ENCODE data around the gene BCAS3. TPM values are rescaled to one million over a fixed set of nuclear protein-coding genes. Genes with fewer than 3 reads are reported as not detected.

Gene BCAS3
- total RNA-seq, 1 donor from 2014 or later: 30.5 TPM

DNA sequence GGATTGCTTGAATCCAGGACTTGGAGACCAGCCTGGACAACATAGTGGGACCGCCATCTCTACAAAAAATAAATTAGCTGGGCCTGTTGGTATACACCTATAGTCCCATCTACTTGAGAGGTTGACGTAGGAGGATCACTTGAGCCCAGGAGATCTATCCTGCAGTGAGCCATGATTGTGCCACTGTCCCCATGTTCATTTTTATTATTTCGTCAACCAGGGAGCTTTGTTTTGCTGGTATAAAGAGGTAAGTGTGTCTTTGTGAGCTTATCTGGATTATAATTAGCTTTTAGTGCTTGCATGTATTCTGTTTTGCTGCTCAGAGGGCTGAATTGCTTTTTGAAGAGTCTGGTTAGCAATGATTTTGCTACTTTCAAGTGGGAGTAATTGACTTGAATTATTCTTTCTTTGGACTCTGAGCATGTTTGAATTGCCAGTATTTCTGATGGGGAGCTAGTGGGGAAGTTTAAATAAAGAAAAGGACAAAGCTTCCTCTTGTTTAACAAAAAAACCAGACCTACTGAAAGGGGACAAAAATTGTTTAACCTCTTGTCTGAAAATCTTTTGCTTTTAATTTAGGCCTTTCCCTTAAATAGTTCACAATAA, 31.6 kb upstream of the BCAS3 start:
- H3K27ac Mint-ChIP-seq (ENCODE audit: unreplicated experiment): peak overlapping the region; percentile 85
- TF ChIP-seq, protein P1, sequence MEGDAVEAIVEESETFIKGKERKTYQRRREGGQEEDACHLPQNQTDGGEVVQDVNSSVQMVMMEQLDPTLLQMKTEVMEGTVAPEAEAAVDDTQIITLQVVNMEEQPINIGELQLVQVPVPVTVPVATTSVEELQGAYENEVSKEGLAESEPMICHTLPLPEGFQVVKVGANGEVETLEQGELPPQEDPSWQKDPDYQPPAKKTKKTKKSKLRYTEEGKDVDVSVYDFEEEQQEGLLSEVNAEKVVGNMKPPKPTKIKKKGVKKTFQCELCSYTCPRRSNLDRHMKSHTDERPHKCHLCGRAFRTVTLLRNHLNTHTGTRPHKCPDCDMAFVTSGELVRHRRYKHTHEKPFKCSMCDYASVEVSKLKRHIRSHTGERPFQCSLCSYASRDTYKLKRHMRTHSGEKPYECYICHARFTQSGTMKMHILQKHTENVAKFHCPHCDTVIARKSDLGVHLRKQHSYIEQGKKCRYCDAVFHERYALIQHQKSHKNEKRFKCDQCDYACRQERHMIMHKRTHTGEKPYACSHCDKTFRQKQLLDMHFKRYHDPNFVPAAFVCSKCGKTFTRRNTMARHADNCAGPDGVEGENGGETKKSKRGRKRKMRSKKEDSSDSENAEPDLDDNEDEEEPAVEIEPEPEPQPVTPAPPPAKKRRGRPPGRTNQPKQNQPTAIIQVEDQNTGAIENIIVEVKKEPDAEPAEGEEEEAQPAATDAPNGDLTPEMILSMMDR (conservative IDR thresholded peaks at IDR 0.05): no peak
- peaks cover 11% of the 10 kb centered on the region for H3K36me3 Mint-ChIP-seq (ENCODE audit: low read depth)
- H3K4me3 Mint-ChIP-seq: no peak overlapping the region
- DNase-seq (ENCODE audit: low read depth, low spot score): no peak
- no peaks in the 10 kb centered on the region for H3K27me3 Mint-ChIP-seq (ENCODE audit: low read depth)
- H3K4me1 Mint-ChIP-seq: peaks cover 19% of the 10 kb centered on the region
- no peaks in the 10 kb centered on the region for H3K9me3 Mint-ChIP-seq

DNA sequence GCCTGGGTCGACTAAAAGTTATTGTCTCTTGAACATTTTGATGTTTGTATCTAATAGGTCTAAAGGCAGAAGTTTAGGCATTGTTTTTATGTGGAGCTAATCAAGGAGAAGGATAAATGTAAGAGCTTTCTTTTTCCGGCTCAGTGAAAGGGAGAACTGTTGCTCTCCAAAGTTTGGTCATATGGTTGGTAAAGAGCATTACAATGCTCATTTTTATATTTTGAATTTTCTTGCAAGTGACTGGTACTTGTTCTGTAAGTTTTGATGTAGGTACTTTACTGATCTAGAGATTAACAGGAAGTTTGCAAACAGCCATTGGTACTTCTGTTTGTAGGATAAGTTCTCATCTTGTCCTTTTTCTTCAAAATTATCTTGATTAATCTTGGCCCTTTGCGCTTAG, 30.9 kb upstream of the BCAS3 start:
- DNase-seq (ENCODE audit: low read depth, low spot score): no peak
- TF ChIP-seq, protein P1 (conservative IDR thresholded peaks at IDR 0.05): no peak
- no peaks in the 10 kb centered on the region for H3K27me3 Mint-ChIP-seq (ENCODE audit: low read depth)

DNA sequence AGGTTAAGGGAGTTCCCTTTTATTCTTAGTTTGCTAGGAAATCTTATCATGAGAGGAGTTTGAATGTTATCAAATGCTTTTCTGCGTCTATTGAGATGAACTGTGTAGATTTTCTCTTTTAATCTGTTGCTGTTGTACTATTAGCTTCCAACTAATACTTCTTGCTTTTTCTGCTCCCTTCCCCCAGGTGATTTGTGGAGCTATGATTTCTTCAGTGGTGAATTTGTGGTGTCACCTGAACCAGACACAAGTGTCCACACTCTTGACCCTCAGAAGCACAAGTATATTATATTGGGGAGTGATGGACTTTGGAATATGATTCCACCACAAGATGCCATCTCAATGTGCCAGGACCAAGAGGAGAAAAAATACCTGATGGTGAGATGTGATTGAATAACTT, 29.9 kb upstream of the BCAS3 start:
- TF ChIP-seq, protein P1 (conservative IDR thresholded peaks at IDR 0.05): no peak
- DNase-seq (ENCODE audit: low read depth, low spot score): no peak
- Mint-ChIP-seq H3K36me3 (ENCODE audit: low read depth) (peaks cover 11% of the 10 kb centered on the region), H3K27ac (ENCODE audit: unreplicated experiment) (no peak overlapping the region), H3K4me3 (no peak overlapping the region), H3K27me3 (ENCODE audit: low read depth) (no peaks in the 10 kb centered on the region), H3K9me3 (no peaks in the 10 kb centered on the region), H3K4me1 (peaks cover 13% of the 10 kb centered on the region)

More for the DNA sequence above, 30.9 kb upstream of the BCAS3 start:
- H3K4me1 Mint-ChIP-seq: peaks cover 16% of the 10 kb centered on the region
- peaks cover 11% of the 10 kb centered on the region for H3K36me3 Mint-ChIP-seq (ENCODE audit: low read depth)
- H3K9me3 Mint-ChIP-seq: no peaks in the 10 kb centered on the region
- no peak overlapping the region for H3K4me3 Mint-ChIP-seq
- H3K27ac Mint-ChIP-seq (ENCODE audit: unreplicated experiment): peak overlapping the region; percentile 39

DNA sequence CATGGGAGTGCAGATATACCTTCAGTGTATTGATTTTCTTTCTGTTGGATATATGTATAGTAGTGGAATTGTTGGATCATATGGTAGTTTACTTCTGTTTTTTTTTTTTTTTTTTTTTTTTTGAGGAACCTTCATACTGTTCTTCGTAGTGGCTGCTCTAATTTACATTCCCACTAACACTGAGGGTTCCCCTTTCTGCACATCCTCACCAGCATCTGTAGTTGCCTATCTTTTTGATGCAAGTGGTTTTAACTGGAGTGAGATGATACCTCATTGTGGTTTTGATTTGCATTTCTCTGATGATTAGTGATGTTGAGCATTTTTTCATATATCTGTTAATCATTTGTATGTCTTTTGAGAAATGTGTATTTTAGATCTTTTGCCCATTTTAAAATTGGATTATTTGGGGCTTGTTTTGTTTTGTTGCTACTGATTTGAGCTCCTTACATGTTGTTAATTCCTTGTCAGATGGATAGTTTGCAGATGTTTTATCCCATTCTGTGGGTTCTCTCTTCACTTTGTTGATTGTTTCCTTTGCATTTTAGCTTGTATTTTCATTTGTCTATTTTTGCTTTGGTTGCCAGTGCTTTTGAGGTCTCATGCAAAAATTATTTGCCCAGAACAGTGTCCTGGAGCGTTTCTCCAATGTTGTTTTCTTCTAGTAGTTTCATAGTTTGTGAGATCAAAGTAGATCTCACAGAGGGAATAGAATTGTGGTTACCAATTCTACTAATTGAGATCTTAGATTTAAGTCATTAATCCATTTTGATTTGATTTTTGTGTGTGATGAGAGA, 25.0 kb upstream of the BCAS3 start:
- no peak overlapping the region for H3K4me3 Mint-ChIP-seq
- TF ChIP-seq, protein P1 (conservative IDR thresholded peaks at IDR 0.05): no peak
- H3K9me3 Mint-ChIP-seq: no peaks in the 10 kb centered on the region
- no peaks in the 10 kb centered on the region for H3K27me3 Mint-ChIP-seq (ENCODE audit: low read depth)
- H3K36me3 Mint-ChIP-seq (ENCODE audit: low read depth): peaks cover 9% of the 10 kb centered on the region
- no peak overlapping the region for H3K27ac Mint-ChIP-seq (ENCODE audit: unreplicated experiment)
- DNase-seq (ENCODE audit: low read depth, low spot score): no peak
- H3K4me1 Mint-ChIP-seq: no peaks in the 10 kb centered on the region

DNA sequence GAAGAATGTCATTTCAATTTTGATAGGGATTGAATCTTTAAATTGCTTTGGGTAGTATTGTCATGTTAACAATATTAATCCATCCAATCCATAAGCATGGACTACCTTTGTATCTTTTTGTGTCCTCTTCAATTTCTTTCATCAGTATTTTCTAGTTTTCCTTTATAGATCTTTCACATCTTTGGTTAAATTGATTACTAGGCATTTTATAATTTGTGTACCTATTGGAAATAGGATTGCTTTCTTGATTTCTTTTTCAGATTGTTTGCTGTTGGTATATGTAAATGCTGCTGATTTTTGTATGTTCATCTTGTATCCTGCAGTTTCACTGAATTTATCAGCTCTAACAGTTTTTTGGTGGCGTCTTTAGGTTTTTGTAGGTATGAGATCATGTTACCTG, 24.1 kb upstream of the BCAS3 start:
- Mint-ChIP-seq H3K27me3 (ENCODE audit: low read depth) (no peaks in the 10 kb centered on the region), H3K36me3 (ENCODE audit: low read depth) (peaks cover 5% of the 10 kb centered on the region), H3K27ac (ENCODE audit: unreplicated experiment) (no peak overlapping the region), H3K4me1 (no peaks in the 10 kb centered on the region), H3K4me3 (no peak overlapping the region), H3K9me3 (no peaks in the 10 kb centered on the region)
- TF ChIP-seq, protein P1 (conservative IDR thresholded peaks at IDR 0.05): no peak
- DNase-seq (ENCODE audit: low read depth, low spot score): no peak
